NCI-H82 treated with DMSO at 0.1 percent for 48 hours (cell line): ENCODE measurements around the gene CYTH2.
A peak's percentile ranks its signal among the peaks of the same experiment; 100 is the strongest.

Source experiments
- DNase-seq: peaks from one replicate; lab custom pipeline; 2025; ENCODE audit not compliant: unreplicated experiment; lab: John Stamatoyannopoulos, UW

Gene CYTH2

GRCh38 chr19:48492925-48493717, 24.0 kb downstream of the CYTH2 start:
- peak; percentile 99 for DNase-seq

GRCh38 chr19:48493718-48494401, 24.7 kb downstream of the CYTH2 start:
- DNase-seq, result no peak

GRCh38 chr19:48495396-48495795, 26.2 kb downstream of the CYTH2 start:
- DNase-seq, result no peak

GRCh38 chr19:48496959-48497727, 28.0 kb downstream of the CYTH2 start:
- no peak for DNase-seq

- DNase-seq, result no peak
Observed at GRCh38 chr19:48497728-48498594, 28.8 kb downstream of the CYTH2 start.

- DNase-seq, result no peak
Observed at GRCh38 chr19:48498595-48499311, 29.6 kb downstream of the CYTH2 start.

GRCh38 chr19:48499316-48500090, 30.3 kb downstream of the CYTH2 start:
- no peak for DNase-seq

- DNase-seq, result no peak
Observed at GRCh38 chr19:48500830-48501493, 31.8 kb downstream of the CYTH2 start.

- peak; percentile 88 for DNase-seq
Observed at GRCh38 chr19:48501494-48502349, 32.6 kb downstream of the CYTH2 start.

- DNase-seq, result no peak
Observed at GRCh38 chr19:48502350-48503018, 33.3 kb downstream of the CYTH2 start.

- peak; percentile 24 for DNase-seq
Observed at GRCh38 chr19:48506138-48506733, 37.1 kb downstream of the CYTH2 start.

GRCh38 chr19:48507911-48508439, 38.8 kb downstream of the CYTH2 start:
- DNase-seq, result no peak

GRCh38 chr19:48508729-48509411, 39.7 kb downstream of the CYTH2 start:
- DNase-seq, result no peak

GRCh38 chr19:48509467-48510194, 40.5 kb downstream of the CYTH2 start:
- peak; percentile 23 for DNase-seq
